ENCODE data around the gene ATXN7L1.

ATXN7L1 gene

GRCh38 chr7:105691680-105692564 lies 184.5 kb downstream of the ATXN7L1 start:
- DNase-seq, result peak; percentile 56

- peak; percentile 81 for DNase-seq
Observed at GRCh38 chr7:105691082-105691679, 185.2 kb downstream of the ATXN7L1 start.

- DNase-seq, result no peak
Observed at GRCh38 chr7:105690325-105690945, 186.0 kb downstream of the ATXN7L1 start.

GRCh38 chr7:105689067-105689819 lies 187.2 kb downstream of the ATXN7L1 start:
- DNase-seq, result no peak

GRCh38 chr7:105688617-105689016 lies 187.8 kb downstream of the ATXN7L1 start:
- no peak for DNase-seq

- no peak for DNase-seq
Observed at GRCh38 chr7:105685161-105685560, 191.2 kb downstream of the ATXN7L1 start.

GRCh38 chr7:105682341-105683060 lies 193.9 kb downstream of the ATXN7L1 start:
- no peak for DNase-seq

GRCh38 chr7:105680505-105681187 lies 195.8 kb downstream of the ATXN7L1 start:
- no peak for DNase-seq

GRCh38 chr7:105678811-105679495 lies 197.4 kb downstream of the ATXN7L1 start:
- peak; percentile 48 for DNase-seq

- peak; percentile 91 for DNase-seq
Observed at GRCh38 chr7:105677817-105678573, 198.4 kb downstream of the ATXN7L1 start.

- no peak for DNase-seq
Observed at GRCh38 chr7:105677410-105677730, 199.0 kb downstream of the ATXN7L1 start.

- DNase-seq, result peak; percentile 55
Observed at GRCh38 chr7:105675934-105676371, 200.4 kb downstream of the ATXN7L1 start.

- DNase-seq, result no peak
Observed at GRCh38 chr7:105674200-105674920, 202.0 kb downstream of the ATXN7L1 start.

- no peak for DNase-seq
Observed at GRCh38 chr7:105673367-105674084, 202.9 kb downstream of the ATXN7L1 start.

- no peak for DNase-seq
Observed at GRCh38 chr7:105672801-105673200, 203.6 kb downstream of the ATXN7L1 start.

GRCh38 chr7:105666324-105666723 lies 210.1 kb downstream of the ATXN7L1 start:
- DNase-seq, result no peak

GRCh38 chr7:105665684-105666083 lies 210.7 kb downstream of the ATXN7L1 start:
- DNase-seq, result no peak

- no peak for DNase-seq
Observed at GRCh38 chr7:105664816-105665525, 211.4 kb downstream of the ATXN7L1 start.

Data from activated CD4-positive, alpha-beta T cell treated with anti-CD3 and anti-CD28 coated beads, Interleukin-2, amount 50 U/mL, for 16 hours (primary cell).